Measurements from ENCODE around the gene ZBTB22. TPM values are rescaled to one million over a fixed set of nuclear protein-coding genes. Genes with fewer than 3 reads are reported as not detected.
"Not testable (repeated sequence)": the region's sequence is repeated elsewhere in the genome, so short reads cannot be mapped to it uniquely, and the experiment has no call there.

ZBTB22 gene
- total RNA-seq, 1 donor from 2014 or later = 27.3 TPM

DNA sequence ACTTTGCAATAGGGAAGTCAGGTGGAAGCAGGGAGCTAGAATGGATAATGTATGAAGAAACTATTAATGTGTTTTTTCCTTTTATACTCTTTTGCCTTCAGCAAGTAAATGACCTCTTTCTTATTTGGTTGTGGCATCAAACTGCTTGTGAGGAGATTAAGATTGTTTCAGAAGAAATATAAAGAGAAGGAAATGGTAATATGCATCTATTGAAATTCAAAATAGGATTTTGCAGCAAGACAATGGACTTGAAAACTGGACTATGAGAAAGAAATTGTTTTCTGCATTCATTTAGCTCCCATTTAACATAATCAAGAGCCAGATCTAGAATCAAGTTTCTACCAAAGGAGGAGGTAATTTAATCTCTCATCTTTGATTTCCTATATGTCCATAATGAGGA lies 41.8 kb upstream of the ZBTB22 start:
- H3K9me3 Mint-ChIP-seq (ENCODE audit: low read depth) = peaks cover 4% of the 10 kb centered on the region
- H3K27me3 Mint-ChIP-seq = no peaks in the 10 kb centered on the region
- no peak overlapping the region for H3K27ac Mint-ChIP-seq
- peaks cover 24% of the 10 kb centered on the region for H3K4me1 Mint-ChIP-seq (ENCODE audit: low read depth)
- DNase-seq (ENCODE audit: low spot score, unreplicated experiment) = no peak
- no peak overlapping the region for H3K4me3 Mint-ChIP-seq (ENCODE audit: low read depth)
- TF ChIP-seq, protein P1, sequence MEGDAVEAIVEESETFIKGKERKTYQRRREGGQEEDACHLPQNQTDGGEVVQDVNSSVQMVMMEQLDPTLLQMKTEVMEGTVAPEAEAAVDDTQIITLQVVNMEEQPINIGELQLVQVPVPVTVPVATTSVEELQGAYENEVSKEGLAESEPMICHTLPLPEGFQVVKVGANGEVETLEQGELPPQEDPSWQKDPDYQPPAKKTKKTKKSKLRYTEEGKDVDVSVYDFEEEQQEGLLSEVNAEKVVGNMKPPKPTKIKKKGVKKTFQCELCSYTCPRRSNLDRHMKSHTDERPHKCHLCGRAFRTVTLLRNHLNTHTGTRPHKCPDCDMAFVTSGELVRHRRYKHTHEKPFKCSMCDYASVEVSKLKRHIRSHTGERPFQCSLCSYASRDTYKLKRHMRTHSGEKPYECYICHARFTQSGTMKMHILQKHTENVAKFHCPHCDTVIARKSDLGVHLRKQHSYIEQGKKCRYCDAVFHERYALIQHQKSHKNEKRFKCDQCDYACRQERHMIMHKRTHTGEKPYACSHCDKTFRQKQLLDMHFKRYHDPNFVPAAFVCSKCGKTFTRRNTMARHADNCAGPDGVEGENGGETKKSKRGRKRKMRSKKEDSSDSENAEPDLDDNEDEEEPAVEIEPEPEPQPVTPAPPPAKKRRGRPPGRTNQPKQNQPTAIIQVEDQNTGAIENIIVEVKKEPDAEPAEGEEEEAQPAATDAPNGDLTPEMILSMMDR (IDR thresholded peaks at IDR 0.05; ENCODE audit: unreplicated experiment) = no peak
- no peaks in the 10 kb centered on the region for H3K36me3 Mint-ChIP-seq (ENCODE audit: insufficient read depth)

DNA sequence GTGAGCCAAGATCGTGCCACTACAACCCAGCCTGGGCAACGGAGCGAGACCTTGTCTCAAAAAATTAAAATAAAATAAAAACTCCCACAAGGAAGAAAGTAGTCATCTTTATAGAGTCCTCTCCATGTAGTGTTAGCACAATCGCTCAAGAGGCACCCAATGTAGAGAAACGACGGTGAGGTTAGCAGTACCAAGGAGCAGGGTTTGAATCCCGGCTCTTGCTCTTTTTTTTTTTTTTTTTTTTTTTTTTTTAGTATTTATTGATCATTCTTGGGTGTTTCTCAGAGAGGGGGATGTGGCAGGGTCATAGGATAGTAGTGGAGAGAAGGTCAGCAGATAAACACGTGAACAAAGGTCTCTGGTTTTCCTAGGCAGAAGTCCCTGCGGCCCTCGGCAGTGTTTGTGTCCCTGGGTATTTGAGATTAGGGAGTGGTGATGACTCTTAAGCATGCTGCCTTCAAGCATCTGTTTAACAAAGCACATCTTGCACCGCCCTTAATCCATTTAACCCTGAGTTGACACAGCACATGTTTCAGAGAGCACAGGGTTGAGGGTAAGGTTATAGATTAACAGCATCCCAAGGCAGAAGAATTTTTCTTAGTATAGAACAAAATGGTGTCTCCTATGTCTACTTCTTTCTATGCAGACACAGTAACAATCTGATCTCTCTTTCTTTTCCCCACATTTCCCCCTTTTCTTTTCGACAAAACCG lies 39.8 kb upstream of the ZBTB22 start:
- H3K36me3 Mint-ChIP-seq (ENCODE audit: insufficient read depth); DNase-seq (ENCODE audit: low spot score, unreplicated experiment); H3K9me3 Mint-ChIP-seq (ENCODE audit: low read depth); H3K27me3 Mint-ChIP-seq; H3K4me3 Mint-ChIP-seq (ENCODE audit: low read depth): not testable (repeated sequence)
- Mint-ChIP-seq H3K27ac (peak overlapping the region; percentile 92), H3K4me1 (ENCODE audit: low read depth) (peaks cover 17% of the 10 kb centered on the region)

DNA sequence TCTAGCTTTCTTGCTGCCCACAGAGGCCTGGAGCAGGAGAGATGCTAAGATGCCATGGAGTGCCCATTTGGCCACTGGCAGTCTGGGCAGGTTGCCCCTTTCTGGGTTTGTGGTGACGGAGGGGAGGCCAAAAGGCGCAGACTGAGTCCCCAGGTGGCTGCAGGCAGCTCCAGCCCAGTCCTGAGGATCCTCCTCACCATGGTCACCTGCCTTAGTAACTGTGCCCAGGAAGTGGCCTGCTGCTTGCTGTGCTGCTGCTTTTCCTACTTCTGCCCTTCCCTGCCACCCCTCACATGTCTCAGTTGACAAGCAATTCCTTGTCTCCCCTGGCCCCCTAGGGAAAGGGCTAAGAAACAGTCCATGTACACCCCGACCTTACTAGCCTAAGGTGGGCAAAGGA lies 38.8 kb upstream of the ZBTB22 start:
- H3K4me3 Mint-ChIP-seq (ENCODE audit: low read depth) = no peak overlapping the region
- H3K27me3 Mint-ChIP-seq = no peaks in the 10 kb centered on the region
- DNase-seq (ENCODE audit: low spot score, unreplicated experiment) = no peak
- TF ChIP-seq, protein P1 (IDR thresholded peaks at IDR 0.05; ENCODE audit: unreplicated experiment) = no peak
- no peaks in the 10 kb centered on the region for H3K9me3 Mint-ChIP-seq (ENCODE audit: low read depth)
- no peaks in the 10 kb centered on the region for H3K36me3 Mint-ChIP-seq (ENCODE audit: insufficient read depth)
- peaks cover 8% of the 10 kb centered on the region for H3K4me1 Mint-ChIP-seq (ENCODE audit: low read depth)
- no peak overlapping the region for H3K27ac Mint-ChIP-seq

DNA sequence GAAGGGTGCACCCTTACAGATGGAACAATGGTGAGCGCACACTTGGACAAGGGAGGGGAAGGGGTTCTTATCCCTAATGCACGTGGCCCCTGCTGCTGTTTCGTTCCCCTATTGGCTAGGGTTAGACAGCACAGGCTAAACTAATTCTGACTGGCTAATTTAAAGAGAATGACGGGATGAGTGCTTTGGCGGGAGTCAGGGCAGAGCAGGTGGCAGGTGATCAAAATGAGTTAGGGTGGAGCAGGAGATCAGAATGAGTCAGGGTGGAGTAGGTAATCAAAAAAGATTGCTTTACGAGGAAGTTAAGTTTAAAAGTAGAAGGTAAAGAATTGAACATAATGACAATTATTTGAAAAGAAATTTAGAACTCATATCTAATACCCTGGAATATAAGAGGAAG lies 38.3 kb upstream of the ZBTB22 start:
- DNase-seq (ENCODE audit: low spot score, unreplicated experiment); H3K36me3 Mint-ChIP-seq (ENCODE audit: insufficient read depth); H3K4me3 Mint-ChIP-seq (ENCODE audit: low read depth); H3K9me3 Mint-ChIP-seq (ENCODE audit: low read depth); H3K27me3 Mint-ChIP-seq; H3K4me1 Mint-ChIP-seq (ENCODE audit: low read depth): not testable (repeated sequence)
- H3K27ac Mint-ChIP-seq = peak overlapping the region; percentile 71

DNA sequence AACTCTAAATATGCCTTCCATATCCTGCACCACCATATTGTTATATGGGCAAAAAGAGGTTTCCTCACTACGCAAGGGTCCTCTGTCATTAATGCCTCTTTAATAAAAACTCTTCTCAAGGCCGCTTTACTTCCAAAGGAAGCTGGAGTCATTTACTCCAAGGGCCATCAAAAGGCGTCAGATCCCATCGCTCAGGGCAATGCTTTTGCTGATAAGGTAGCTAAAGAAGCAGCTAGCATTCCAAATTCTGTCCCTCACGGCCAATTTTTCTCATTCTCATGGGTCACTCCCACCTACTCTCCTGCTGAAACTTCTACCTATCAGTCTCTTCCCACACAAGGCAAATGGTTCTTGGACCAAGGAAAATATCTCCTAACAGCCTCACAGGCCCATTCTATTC lies 30.3 kb upstream of the ZBTB22 start:
- H3K4me3 Mint-ChIP-seq (ENCODE audit: low read depth) = no peak overlapping the region

DNA sequence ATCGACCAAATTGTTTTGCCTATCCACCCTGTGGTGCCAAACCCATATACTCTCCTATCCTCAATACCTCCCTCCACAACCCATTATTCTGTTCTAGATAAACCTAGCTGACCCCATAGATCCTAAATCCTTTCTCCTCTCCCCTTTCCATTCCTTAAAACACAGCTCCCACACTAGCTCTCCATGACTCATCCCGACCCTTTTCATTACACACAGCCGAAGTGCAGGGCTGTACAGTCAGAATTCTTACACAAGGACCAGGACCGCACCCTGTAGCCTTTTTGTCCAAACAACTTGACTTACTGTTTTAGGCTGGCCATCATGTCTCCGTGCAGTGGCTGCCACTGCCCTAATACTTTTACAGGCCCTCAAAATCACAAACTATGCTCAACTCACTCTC lies 29.4 kb upstream of the ZBTB22 start:
- peaks cover 23% of the 10 kb centered on the region for H3K4me1 Mint-ChIP-seq (ENCODE audit: low read depth)
- H3K27ac Mint-ChIP-seq; H3K4me3 Mint-ChIP-seq (ENCODE audit: low read depth); DNase-seq (ENCODE audit: low spot score, unreplicated experiment); H3K36me3 Mint-ChIP-seq (ENCODE audit: insufficient read depth); H3K9me3 Mint-ChIP-seq (ENCODE audit: low read depth): not testable (repeated sequence)
- peaks cover 28% of the 10 kb centered on the region for H3K27me3 Mint-ChIP-seq

More for the DNA sequence above, 30.3 kb upstream of the ZBTB22 start:
- Mint-ChIP-seq H3K36me3 (ENCODE audit: insufficient read depth) (no peaks in the 10 kb centered on the region), H3K9me3 (ENCODE audit: low read depth) (no peaks in the 10 kb centered on the region), H3K27me3 (peaks cover 28% of the 10 kb centered on the region), H3K4me1 (ENCODE audit: low read depth) (peaks cover 23% of the 10 kb centered on the region), H3K27ac (no peak overlapping the region)
- TF ChIP-seq, protein P1 (IDR thresholded peaks at IDR 0.05; ENCODE audit: unreplicated experiment) = no peak
- no peak for DNase-seq (ENCODE audit: low spot score, unreplicated experiment)

All from progenitor cell of endocrine pancreas (in vitro differentiated cells).